AG04450 (cell line): Measurements from ENCODE around the gene SERINC5. TPM values are rescaled to one million over a fixed set of nuclear protein-coding genes. Genes with fewer than 3 reads are reported as not detected.
"Not testable (repeated sequence)": the region's sequence is repeated elsewhere in the genome, so short reads cannot be mapped to it uniquely, and the experiment has no call there.

ENCODE experiments used
- CTCF ChIA-PET: fragments of 300-600, 350-600 bp; formaldehyde crosslinking; extraction: SDS; loops from one replicate; lab custom pipeline; 2022; ENCODE audit warnings: antibody characterized with exemption, inconsistent platforms; lab: Charles Lee
- POLR2A ChIA-PET: fragments of 350-600 bp; formaldehyde crosslinking; extraction: SDS; loops from one replicate; lab custom pipeline; 2021; ENCODE audit warnings: antibody characterized with exemption, inconsistent platforms; lab: Yijun Ruan, JAX
- DNase-seq: peaks from one replicate; pipeline ENCODE4 v3.0.0-alpha.2; 2011; ENCODE audit warnings: low read depth, low spot score
- H3K27ac ChIP-seq: one replicate; pipeline ENCODE4 v1.5.1; 2012; ENCODE audit warnings: low read depth, low read length, control low read depth
- H3K27me3 ChIP-seq: one replicate; pipeline ENCODE4 v1.6.0; 2012; ENCODE audit warnings: low read length; ENCODE audit not compliant: control insufficient read depth, insufficient read depth
- H3K4me3 ChIP-seq: 2 replicates; pipeline ENCODE4 v1.5.1; 2011; ENCODE audit warnings: mild to moderate bottlenecking, low read depth, low read length, control low read depth
- H3K9me3 ChIP-seq: 2 replicates; pipeline ENCODE4 v1.5.1; 2012; ENCODE audit warnings: low read length; ENCODE audit not compliant: control insufficient read depth, insufficient read depth
- polyA plus RNA-seq: library from polyadenylated mRNA; depleted of rRNA; stranded (reverse); fragments of >200 nt; gene quantifications from 2 replicates; pipeline ENCODE4 v1.2.3, GENCODE V29; 2011
- TF ChIP-seq, protein P1 (sequence below): IDR thresholded peaks from 2 replicates; pipeline ENCODE4 v1.5.1; 2011; ENCODE audit warnings: low read depth, low read length, control low read depth, inconsistent platforms

Gene SERINC5
- polyA plus RNA-seq, 1 experiment: 8.5 TPM

- ChIA-PET CTCF (no interaction called here), POLR2A (no interaction called here)
- TF ChIP-seq, protein P1, sequence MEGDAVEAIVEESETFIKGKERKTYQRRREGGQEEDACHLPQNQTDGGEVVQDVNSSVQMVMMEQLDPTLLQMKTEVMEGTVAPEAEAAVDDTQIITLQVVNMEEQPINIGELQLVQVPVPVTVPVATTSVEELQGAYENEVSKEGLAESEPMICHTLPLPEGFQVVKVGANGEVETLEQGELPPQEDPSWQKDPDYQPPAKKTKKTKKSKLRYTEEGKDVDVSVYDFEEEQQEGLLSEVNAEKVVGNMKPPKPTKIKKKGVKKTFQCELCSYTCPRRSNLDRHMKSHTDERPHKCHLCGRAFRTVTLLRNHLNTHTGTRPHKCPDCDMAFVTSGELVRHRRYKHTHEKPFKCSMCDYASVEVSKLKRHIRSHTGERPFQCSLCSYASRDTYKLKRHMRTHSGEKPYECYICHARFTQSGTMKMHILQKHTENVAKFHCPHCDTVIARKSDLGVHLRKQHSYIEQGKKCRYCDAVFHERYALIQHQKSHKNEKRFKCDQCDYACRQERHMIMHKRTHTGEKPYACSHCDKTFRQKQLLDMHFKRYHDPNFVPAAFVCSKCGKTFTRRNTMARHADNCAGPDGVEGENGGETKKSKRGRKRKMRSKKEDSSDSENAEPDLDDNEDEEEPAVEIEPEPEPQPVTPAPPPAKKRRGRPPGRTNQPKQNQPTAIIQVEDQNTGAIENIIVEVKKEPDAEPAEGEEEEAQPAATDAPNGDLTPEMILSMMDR: no peak
- no peak for DNase-seq
- Histone ChIP-seq H3K9me3 (no peaks in the 10 kb centered on the region), H3K27me3 (no peaks in the 10 kb centered on the region), H3K4me3 (no peak overlapping the region), H3K27ac (no peak overlapping the region)
Observed at GRCh38 chr5:80185095-80185494, 70.8 kb downstream of the SERINC5 start.

- ChIA-PET POLR2A (no interaction called here), CTCF (no interaction called here)
- no peak overlapping the region for H3K4me3 ChIP-seq
- DNase-seq: no peak
- H3K9me3 ChIP-seq: no peaks in the 10 kb centered on the region
- H3K27ac ChIP-seq: no peak overlapping the region
- no peaks in the 10 kb centered on the region for H3K27me3 ChIP-seq
- TF ChIP-seq, protein P1: no peak
Observed at GRCh38 chr5:80184235-80185023, 71.4 kb downstream of the SERINC5 start.

- H3K9me3 ChIP-seq, H3K27me3 ChIP-seq, H3K27ac ChIP-seq, CTCF ChIA-PET, DNase-seq, POLR2A ChIA-PET, H3K4me3 ChIP-seq: not testable (repeated sequence)
Observed at GRCh38 chr5:80183728-80184234, 72.1 kb downstream of the SERINC5 start.

- no peak overlapping the region for H3K27ac ChIP-seq
- no peaks in the 10 kb centered on the region for H3K9me3 ChIP-seq
- no peaks in the 10 kb centered on the region for H3K27me3 ChIP-seq
- ChIA-PET CTCF (no interaction called here), POLR2A (no interaction called here)
- TF ChIP-seq, protein P1: no peak
- H3K4me3 ChIP-seq: no peak overlapping the region
- no peak for DNase-seq
Observed at GRCh38 chr5:80182809-80183580, 72.9 kb downstream of the SERINC5 start.

GRCh38 chr5:80181618-80182211 is 74.1 kb downstream of the SERINC5 start:
- ChIA-PET CTCF (no interaction called here), POLR2A (no interaction called here)
- Histone ChIP-seq H3K9me3 (no peaks in the 10 kb centered on the region), H3K27ac (no peak overlapping the region), H3K4me3 (no peak overlapping the region), H3K27me3 (no peaks in the 10 kb centered on the region)
- no peak for DNase-seq
- TF ChIP-seq, protein P1: no peak
